GM19463 (cell line): ENCODE measurements around the gene AK8.
"Not testable (repeated sequence)": the region's sequence is repeated elsewhere in the genome, so short reads cannot be mapped to it uniquely, and the experiment has no call there.

Experiments
- ATAC-seq: cut with Tn5 transposase; IDR thresholded peaks from one replicate; pipeline ENCODE4 v1.9.1; 2021; ENCODE audit warnings: mild to moderate bottlenecking, moderate library complexity; ENCODE audit not compliant: unreplicated experiment

The AK8 gene

DNA sequence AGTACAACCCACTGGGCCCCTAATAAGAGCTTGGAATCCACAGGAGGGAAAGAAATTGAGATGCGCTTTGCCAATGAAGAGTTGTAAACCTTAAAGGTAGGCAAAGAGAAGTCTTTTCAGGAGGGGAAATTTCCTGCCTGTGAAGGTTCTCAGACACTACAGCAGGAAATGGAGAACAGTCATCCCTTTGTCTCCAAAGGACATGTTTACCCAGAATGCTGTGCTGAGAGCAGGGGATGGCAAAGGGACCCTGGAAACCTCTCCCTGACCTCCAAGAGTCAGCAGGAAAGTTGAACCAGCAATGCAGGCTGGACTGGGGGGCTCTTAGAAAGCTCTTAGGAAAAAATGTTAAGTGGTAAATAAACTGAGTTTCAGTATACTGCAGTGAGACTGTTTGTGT lies 103.2 kb downstream of the AK8 start:
- ATAC-seq = no peak

DNA sequence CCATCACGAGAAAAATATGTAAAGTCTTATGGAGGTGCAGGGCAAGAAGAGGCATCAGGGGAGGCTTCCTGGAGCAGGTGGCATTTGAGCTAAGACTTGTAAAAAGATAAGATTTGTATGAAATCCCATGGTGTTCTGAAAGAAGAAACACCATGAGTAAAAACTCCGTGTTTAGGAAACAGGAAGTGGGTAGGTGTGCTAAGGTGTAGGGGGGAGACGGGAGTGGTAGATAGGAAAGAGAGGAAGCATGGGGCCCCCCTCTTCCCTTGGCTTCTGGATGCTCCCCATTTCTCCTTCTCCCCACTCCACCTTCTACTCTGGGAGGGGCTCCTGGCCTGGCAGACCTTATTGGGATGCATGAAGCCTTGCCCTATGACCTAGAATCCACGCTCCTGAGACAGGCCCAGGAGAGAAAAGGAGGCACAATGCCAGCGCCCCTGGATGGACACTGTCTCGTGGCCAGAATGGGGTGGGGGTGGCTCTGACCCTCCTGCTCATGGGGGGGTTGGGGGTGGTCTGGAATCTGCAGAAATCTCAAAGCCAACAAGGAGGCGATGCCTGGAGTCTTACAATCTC lies 104.2 kb downstream of the AK8 start:
- ATAC-seq = no peak

DNA sequence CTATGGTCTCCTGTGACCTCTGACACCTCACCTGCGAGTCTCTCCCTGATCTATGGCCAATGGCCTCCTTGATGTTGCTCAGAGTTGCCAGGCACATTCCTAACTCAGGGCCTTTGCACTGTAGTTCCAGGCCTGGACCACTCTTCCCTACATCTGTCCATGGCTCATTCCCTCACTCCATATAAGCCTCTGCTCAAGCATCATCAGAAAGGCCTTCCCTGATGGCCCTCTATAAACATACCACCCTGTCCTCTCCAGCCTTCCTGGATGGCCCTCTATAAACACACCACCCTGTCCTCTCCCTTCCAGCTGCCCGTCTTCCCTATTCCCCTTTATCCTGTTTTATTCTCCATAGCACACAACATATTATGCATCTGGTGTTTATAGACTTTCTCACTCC lies 105.0 kb downstream of the AK8 start:
- ATAC-seq = no peak

DNA sequence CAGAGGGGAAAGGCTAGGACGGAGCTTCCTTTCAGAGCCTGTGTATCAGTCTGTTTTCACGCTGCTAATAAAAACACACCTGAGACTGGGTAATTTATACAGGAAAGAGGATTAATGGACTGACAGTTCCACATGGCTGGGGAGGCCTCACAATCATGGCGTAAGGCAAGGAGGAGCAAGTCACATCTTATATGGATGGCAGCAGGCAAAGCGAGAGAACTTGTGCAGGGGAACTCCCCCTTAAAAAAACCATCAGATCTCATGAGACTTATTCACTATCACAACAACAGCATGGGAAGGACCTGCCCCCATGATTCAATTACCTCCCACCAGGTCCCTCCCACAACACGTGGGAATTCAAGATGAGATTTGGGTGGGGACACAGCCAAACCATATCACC lies 106.3 kb downstream of the AK8 start:
- not testable (repeated sequence) for ATAC-seq

DNA sequence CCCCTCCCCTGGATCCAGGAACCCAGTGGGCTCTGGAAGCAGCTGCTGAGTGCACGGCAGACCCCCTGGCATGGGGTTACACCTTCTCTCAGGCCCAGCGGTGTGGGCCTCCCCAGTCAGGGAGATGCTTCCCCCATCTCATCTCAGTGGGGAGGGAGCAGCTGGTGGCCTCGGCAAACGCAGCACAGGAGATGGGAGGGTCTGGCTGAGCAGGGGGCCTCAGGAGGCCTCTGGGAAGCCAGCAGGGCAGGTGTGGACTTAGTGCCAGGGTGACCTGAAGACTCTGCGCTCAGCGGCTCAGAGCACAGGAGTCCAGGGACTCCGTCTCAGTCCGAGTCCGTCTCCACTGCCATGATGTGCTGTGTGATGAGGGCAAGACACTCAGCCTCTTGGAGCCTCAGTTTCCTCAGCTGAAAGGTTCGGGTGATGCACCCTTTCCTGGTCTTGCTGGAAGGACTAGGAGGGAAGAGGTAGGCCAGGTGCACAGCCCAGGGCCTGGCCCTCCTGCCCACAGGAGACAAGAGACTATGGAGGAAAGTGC lies 107.2 kb downstream of the AK8 start:
- ATAC-seq = no peak

DNA sequence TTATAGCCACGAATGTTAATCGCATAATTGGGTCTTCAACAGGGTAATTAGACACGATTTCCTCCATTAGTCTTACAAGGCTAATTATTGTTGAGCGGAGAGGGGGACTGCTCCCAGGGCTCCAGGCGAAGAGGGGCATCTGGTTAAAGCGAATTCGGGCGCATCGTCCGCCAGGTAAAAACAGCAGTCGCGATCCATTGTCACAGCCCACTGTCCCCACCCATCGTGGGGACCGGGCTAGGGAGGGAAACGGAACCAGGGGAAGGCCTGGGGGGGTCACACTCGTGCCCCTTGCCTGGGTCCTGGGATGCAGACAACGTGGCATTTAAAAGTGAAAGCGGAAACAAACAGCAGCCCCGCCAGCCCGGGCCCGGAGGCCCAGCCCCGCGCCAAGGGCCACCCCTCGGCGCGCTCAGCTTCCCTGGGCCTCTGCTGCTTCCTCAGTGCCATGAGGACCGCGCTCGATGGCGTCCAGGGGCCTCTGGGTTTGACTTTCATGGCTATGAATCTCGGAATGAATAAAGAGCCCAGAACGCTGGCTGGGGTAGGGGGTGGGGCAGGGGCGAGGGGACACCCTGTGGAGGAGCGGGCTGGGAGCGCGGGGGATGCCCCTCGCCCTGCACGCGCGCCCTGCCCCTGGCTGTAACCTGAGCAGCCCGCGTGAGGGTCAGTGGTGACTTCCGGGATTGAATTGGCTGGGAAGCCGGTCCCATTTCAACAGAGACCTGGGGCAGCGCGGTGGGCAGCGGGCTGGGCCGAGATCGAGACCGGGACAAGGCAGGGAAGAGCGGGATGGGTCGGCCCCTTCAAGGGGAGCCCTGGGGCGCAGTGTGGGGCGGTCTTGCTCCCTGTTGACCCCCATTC lies 107.9 kb downstream of the AK8 start:
- ATAC-seq = peak; percentile 50

DNA sequence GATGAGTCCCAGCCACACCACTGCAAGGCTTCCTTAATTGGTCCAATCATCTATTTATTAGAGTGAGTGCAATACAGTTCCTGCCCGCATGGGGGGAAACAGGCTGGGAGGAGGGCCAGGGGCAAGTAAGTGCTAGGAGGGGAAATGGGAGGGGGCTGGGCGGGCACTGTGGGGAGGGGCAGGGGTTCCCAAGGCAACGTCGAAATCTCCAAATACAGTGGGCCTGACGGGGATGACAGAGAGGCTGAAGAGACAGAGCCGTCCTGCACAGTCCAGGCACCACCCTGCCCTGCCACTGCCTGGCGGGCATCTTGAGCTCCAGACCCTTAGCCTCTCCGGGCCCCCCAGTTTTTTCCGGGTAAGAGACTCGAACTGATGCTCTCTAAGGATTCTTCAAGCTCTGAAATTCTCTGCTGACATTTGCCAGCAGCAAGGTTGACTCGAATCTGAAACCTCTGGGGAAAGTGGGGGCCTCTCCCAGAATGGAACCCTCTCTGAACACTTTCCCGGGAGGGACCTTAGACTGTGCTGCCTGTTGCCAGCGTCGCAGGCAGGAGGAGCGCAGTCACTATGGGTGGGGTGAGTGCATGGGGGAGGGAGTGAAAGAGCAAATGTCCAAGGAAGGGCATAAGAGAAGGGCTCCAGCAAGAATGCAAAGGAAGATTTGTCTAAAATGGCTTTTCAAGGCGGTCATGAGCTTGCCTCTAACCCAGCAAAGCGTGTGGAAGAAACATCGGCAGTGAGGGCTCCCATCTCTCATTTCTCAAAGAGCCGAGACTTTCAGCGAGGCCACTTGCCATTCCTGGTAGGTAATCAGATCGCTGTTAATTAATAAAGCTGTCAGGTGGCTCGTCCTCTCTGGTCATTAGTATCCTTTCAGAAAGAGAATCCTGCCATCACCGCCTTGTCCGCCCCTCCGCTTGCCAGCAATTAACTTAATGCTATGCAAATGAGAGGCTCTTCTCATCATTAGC lies 108.9 kb downstream of the AK8 start:
- peak; percentile 55 for ATAC-seq

DNA sequence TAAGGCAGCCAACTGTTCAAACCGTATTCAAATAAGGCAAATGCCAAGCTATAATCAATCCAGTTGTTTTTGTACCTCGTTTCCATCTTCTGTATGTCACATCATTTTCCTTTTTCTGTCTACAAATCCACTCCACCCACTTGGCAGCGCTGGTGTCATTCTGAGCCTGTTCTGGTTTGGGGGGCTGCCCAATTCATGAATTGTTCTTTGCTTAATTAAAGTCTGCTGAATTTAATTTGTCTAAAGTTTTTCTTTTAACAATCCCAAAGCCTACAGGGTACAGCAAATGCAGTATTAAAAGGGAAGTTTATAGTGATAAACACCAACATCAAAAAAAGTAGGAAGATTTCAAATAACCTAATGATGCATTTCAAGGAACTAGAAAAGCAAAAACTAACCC lies 114.5 kb downstream of the AK8 start:
- ATAC-seq = no peak

DNA sequence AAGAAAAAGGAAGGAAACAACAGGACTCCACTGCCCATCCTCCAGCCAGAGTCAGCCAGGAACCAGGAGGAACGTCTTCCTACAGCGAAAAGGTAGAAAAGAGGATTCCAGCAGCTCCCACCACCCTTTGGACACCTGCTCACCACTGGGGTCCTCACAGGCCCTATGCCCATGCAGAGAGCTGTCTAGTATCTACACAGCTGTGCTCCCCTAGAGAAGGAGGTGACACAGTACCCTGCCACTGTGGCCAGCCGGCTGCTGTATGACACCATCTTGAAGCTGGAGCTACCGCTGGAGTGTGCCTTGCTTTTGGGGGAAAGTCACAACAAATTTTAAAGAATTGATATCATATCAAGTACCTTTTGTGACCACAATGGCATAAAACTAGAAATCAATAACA lies 115.2 kb downstream of the AK8 start:
- ATAC-seq = no peak

DNA sequence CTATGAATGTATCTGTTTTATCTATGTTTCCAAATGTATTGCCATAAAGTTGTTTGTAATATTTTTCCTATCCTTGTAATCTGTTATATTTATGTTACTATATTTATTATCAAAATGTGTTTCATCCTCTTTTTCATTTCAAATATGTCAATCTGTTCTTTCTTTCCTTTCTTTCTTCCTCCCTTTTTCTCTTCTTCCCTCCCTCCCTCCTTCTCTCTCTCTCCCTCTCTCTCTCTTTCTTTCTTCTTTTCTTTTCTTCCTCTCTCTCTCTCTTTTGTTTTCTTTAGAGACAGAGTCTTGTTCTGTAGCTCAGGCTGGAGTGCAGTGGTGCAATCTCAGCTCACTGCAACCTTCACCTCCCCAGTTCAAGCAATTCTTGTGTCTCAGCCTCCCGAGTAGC lies 116.5 kb downstream of the AK8 start:
- no peak for ATAC-seq

DNA sequence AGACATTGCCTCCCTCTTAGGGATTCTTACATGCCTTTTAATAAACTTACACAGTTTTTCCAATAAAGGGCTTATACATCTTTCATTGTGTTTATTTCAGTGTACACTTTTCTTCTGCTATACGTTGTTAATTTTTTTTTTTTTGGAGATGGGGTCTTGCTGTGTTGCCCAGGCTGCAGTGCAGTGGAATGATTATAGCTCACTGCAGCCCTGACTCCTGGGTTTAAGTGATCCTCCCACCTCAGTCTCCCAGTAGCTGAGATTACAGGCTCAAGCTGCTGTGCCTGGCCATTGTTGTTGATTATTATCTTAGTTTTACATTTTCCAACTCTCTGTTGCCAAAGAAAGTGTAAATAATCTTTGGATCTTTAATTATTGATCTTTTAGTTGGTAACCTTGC lies 118.0 kb downstream of the AK8 start:
- ATAC-seq = no peak

DNA sequence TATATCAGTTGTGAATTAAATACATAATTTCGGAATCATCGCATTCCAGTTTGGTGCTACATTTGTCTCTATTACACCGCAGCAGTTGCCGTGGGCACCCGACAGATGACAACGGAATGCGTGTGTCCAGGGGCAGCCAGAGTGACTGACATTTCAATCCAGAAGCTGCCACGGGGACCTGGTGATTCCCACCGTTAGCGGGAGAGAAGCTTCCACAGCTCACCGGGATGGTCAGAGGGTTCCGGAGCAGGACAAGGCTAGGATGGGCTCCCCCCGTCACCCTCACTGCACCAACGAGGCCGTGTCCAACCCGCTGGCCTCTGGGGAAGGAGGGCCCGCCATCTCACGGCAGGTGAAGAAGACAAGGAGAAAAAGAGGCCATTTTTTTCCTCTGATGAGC lies 121.1 kb downstream of the AK8 start:
- no peak for ATAC-seq

DNA sequence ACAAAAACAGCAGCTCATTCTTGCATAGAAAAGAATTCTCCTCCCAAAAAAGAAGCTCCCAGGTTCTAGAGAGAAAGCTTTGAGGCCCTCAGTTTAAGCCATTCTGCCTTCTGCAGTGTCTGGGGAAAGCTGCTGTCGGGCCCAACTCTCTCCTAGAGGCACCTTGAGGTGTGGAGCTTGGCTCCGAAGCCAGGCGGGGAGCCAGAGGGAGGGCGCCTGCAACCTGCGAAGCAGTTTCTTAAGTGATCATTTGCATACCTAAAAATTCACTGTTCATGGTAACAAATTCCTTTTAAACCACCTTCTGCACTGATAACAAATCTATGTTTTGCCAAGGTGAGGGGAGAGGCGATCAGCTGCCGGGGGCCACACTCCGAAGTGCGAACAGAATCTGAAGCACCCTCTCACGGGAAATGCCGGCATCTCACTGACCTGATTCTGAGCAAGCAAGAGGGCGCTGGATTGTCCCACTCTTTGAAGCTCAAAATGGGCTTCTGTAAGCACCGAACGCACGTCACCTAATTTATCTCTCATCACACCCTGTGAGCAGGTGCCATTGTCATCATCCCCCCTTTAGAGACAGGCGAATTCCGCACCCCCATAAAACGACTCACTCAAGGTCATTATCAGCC lies 121.8 kb downstream of the AK8 start:
- no peak for ATAC-seq

DNA sequence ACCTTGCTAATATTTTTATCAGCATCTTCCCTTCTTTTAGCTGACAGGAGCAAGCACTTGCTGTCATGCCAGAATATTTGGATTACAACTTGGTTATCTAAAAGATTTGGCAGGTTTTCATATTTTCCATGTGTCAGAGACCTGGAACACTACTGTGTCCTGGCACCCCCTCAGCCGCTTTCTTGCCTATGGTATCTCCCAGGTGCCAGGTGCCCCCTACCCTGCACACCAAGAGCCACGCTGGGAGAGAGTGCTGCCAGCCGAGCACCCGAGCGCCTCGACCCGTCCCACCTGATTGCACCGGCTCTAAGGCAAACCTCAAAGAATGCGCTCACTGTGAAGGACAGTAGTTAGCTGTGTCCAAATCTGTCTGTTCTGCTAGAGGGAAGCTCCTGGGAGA lies 123.0 kb downstream of the AK8 start:
- ATAC-seq = no peak

DNA sequence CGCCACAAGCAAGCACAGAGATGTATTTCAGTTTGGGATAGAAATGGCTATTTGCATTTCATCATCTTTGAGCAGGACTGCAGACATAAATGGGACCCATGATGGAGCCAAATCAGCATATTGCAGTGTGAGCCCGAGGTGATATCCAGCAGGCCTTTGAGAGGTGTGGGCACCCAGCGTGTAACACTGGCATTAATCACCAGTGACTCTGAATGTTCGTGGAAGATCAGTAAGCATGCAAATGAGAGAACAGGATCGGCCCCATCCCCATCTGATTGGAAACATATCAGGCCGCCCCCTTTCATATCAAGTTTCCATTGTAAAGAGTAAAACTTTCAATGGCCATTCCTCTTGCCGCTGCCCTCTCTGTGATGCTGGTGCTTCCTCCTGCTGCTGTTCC lies 123.8 kb downstream of the AK8 start:
- no peak for ATAC-seq

DNA sequence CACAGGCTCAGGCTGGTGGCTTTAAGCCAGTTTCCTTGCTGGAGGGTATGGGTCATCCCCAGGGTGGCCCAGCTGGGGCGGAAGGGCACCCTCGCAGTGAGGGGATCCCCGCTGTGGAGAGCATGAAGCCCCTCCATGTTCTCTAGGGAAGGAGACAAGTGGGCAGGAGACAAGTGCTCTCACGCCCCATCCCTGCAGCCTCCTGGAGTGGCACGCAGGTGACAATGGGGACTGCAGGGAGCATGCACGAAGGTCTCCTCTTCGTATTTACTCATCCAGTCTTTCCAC lies 124.5 kb downstream of the AK8 start:
- ATAC-seq = no peak

DNA sequence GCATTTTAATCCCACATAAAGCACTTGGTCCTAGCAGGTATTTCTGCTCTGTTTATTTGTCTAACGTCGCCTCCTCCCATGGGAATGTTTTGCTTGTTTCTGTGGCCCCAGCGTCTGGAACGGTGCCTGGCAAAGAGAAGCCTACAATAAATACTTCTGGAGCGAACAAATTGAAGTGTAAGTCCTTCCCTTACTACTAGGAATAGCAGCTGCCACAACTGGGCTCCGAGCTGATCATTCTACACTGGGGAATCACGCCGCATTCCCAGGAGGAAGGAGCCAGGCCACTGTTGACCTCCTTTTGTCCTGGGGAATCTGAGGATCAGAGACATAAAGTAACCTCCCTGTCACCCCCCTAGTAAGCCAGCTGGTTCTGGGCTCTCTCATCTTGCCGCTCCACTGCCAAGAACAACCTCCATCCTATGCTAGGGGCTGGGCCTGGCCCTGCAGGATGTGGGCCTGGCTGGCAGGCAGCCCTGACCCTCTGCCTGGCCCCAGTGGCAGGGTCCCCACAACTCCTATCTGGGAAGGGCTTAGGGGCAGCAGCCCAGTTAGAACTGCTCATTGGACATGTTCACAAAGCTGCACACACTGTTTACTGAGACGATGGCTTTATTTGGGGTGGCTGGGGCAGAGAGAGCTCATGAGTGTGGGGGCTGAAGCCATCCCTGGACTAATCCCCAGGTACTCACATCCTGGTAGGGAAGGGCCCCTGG lies 125.0 kb downstream of the AK8 start:
- no peak for ATAC-seq

DNA sequence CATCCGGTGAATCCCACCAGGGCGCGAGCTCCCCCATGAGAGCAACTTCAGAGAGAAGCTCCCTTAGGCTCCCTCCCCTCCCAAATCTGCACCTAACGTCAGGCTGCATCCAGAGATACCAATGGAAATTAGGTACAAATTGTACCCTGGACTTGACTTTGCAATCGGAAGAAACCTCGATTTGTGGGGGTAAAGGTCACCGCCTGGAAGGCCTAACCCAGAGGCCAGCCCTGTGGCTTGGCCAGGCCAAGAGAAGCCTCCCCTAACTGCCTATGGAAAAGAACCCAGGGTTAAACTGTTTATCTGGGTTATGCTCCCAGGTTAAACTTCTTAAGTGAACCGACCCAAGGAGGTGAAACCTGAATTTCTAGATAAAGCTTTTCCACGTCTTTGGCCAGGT lies 127.4 kb downstream of the AK8 start:
- ATAC-seq = no peak

DNA sequence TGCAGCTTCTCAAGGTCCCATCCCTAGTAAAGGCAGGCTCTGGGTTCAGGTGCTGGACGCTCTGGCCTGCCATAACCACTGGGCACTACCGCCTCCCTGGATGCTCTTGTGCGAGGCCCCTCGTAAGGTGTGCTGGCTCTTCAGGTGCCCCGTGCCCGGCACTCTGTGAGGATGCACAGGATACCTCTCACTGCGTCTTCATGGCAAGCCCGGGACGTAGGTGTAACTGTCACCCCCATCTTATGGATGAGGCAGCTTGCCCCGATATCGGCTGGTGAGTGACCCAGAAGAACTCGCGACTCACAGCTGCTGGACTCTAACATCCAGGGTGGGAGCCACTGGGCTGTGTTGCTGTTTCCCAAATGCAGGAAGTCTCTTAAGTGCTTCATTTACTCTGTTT lies 128.8 kb downstream of the AK8 start:
- no peak for ATAC-seq

DNA sequence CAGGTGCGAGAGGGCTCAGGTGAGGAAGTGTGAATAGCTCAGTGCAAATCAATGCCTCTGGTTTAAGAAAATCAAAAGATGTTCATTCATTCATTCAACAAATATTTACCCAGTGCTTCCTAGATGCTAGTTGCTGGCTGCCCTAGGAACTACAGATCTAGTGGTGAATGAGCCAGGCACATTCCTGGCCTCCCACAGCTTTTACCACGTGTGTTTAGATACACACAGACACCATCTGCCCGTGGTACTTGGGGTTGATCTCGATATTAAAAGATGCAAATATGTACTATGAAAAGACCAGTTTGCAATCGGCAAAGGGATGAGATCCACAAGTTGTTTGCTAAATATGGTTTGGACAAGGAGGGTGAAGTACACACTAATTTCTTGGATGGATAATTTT lies 129.6 kb downstream of the AK8 start:
- ATAC-seq = no peak
